ENCODE measurements around the gene CDC16.
A peak's percentile ranks its signal among the peaks of the same experiment; 100 is the strongest.
"Not testable (repeated sequence)": the region's sequence is repeated elsewhere in the genome, so short reads cannot be mapped to it uniquely, and the experiment has no call there.

Gene CDC16

GRCh38 chr13:114228176-114228575, 6.5 kb upstream of the CDC16 start:
- no peak for DNase-seq

DNA sequence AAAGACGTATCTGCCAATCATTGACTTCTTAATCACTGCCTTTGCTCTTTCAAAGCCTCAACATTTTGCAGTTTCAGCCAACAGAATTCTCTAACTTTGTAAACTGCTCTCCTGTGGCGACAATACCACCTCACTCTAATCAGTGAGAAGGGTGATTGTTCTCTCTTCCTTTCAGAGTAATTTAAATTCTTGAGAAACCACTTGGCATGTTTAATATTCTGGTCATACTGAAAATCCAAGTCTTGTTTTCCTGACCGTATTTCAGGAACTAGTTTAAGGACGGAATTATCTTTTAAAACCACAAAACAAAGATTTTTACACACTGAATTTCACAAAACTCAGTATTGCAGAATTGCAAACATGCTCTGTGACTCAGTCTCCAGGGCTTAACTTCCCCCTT, 5.2 kb upstream of the CDC16 start:
- DNase-seq, result no peak

- peak; percentile 26 for DNase-seq
Measured at GRCh38 chr13:114230117-114230516, 4.6 kb upstream of the CDC16 start.

DNA sequence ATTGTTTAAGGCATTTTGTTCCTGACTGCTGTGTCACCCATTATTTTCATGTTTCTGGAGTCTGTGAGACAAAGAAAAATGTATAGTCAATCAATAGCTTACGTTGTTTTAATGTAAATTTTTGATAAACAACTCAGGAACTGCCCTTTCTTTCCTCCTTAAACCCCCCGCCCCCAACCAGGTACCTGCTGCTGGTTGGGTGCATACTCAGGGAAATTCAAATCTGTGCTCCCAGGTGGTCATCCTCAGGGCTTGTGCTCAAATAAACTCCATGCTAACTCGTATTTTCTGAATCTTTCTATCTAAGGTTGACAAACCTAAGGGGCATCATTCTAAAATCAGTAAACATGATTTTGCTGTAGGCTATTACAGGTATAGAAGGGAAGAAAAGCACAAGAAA, 4.1 kb upstream of the CDC16 start:
- DNase-seq, result no peak

DNA sequence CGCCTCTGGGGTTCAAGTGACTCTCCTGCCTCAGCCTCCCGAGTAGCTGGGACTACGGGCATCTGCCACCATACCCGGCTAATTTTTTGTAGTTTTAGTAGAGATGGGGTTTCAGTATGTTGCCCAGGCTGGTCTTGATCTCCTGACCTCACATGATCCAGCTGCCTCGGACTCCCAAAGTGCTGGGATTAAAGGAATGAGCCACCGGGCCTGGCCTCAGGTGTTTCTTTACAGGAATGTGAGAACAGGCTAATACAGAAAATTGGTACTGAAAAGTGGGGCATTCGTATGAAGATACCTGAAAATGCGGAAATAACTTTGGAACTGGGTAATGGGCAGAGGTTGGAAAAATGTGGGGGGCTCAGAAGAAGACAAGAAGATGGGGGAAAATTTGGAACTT, 2.8 kb upstream of the CDC16 start:
- no peak for DNase-seq

GRCh38 chr13:114234266-114234644, 442 bp upstream of the CDC16 start:
- DNase-seq, result peak; percentile 62

DNA sequence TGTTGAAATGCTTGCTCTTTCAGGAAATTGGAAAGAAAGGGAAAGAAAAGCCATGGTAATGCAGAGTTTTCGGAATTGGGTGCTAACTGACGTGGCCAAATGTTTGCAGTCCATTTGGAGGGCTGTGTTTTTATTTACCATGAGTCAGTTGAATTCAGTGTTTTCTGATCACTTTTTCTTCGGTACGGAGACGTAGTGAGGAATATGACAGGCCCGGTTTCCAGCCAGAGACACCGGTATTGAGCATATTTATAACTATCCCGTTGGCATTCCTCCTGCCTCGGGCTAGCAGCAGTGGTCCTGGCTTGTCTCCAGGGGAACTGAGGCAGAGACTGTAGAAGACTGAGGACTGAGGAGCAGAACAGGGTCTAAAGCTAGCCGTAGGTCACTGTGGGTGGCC, 1.0 kb downstream of the CDC16 start:
- peak; percentile 15 for DNase-seq

DNA sequence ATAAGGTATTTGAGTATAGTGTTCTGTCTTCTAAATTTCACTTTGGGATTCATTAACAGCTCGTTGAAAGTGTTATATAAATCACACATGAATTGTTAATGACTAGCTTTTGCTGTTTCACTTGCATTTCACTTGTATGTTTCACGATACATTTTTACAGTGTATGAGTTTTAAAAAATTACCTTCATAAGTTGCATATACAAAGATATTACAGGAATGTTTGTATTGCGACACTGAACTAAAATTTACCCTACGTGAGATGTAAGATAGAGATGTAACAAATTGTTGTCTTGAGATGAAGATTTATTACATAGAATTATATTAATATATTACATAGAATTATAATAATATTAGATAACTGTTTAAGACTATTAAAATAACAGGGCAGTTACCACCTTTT, 1.5 kb downstream of the CDC16 start:
- DNase-seq, result no peak

DNA sequence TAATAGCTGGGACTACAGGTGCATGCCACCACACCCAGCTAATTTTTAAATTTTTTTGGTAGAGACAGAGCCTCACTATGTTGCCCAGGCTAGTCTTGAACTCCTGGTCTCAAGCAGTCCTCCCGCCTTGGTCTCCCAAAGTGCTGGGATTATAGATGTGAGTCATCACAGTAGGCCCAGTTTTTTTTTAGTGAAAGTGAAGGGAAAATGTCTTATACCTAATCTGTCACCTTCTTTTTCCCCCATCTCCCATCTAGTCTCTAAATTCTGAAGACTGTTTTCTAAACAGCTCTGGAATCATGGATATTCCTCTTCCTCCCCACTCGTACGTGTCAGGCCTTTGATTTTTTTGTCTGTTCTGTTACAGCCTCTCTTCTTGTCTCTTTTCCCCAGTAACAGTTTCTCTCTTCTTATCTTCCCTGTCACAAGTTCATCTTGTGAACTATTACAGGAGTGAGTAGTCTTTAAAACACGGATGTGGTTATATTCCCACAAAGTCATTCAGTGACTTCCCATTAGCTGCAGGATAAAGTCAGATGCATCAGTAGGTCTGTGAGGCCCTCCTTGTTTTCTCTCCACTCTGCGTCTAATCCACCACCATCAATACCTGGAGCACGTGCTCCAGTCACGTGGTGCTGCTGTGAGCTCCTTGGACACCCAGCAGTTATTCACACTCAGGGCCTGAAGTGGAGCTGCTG, 2.9 kb downstream of the CDC16 start:
- DNase-seq, result peak; percentile 27

- DNase-seq, result no peak
Measured at GRCh38 chr13:114241918-114242317, 7.2 kb downstream of the CDC16 start.

- no peak for DNase-seq
Measured at GRCh38 chr13:114243971-114244370, 9.3 kb downstream of the CDC16 start.

GRCh38 chr13:114244637-114245036, 9.9 kb downstream of the CDC16 start:
- no peak for DNase-seq

DNA sequence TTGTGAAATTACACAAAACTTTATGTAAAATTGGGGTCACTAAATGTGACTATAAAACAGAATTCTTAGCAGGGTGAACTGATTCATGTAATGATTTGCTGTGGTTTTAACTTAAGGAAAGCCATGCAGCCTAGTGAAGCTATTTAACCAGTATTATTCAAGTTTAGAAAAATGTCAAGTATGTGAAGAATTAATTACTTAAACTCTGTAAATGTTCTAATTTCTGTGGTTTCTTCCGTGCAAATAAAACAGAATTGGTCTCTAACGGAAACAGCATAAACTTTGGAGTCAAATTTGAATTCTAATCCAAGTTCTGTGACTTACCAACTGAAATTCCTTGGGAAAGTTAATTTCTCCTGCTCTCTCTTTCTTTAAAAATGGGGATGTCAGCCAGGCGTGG, 13.3 kb downstream of the CDC16 start:
- no peak for DNase-seq

- no peak for DNase-seq
Measured at GRCh38 chr13:114249077-114249476, 14.4 kb downstream of the CDC16 start.

- DNase-seq, result peak; percentile 47
Measured at GRCh38 chr13:114251639-114252440, 17.1 kb downstream of the CDC16 start.

DNA sequence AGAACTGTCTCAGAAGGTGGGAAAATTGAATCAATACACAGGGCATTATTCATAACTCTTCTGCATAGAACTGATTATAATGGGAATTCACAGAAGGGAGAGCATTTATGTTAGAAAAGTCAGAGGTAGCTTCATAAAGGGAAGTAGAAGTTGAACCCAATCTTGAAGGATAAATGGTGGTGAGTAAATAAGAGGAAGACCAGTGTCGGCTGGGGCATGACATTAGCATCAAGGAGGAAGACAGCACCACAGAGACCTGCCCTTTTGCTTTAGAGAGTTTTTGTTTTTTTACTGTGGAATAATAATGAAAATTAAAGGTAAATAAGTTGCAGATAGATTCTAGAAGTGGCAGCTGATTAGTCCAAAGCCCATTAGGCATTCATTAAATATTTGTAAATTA, 21.9 kb downstream of the CDC16 start:
- no peak for DNase-seq

- no peak for DNase-seq
Measured at GRCh38 chr13:114257014-114257413, 22.3 kb downstream of the CDC16 start.

GRCh38 chr13:114258589-114258988, 23.9 kb downstream of the CDC16 start:
- DNase-seq, result no peak

DNA sequence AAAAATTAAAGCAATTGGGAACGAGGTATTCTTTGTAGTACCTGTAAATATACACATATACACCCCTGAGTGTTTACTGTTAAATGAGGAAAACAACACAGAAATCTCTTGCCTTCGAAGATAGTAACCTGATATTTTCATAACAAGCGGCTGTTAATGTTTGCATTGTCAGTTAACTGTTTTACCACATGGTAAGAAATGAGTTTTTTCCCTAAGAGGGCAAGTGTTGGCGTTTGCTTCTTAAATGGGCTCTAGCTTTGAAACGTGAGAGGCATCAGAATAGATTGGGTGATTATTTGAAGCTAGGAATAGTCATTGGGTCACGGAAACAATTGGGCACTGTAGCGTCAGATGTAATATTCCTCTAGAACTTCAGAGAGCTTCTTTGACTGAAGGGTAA, 24.7 kb downstream of the CDC16 start:
- DNase-seq, result no peak

- no peak for DNase-seq
Measured at GRCh38 chr13:114259974-114260373, 25.3 kb downstream of the CDC16 start.

- DNase-seq, result no peak
Measured at GRCh38 chr13:114260814-114261213, 26.1 kb downstream of the CDC16 start.

GRCh38 chr13:114261328-114261965, 26.8 kb downstream of the CDC16 start:
- no peak for DNase-seq

DNA sequence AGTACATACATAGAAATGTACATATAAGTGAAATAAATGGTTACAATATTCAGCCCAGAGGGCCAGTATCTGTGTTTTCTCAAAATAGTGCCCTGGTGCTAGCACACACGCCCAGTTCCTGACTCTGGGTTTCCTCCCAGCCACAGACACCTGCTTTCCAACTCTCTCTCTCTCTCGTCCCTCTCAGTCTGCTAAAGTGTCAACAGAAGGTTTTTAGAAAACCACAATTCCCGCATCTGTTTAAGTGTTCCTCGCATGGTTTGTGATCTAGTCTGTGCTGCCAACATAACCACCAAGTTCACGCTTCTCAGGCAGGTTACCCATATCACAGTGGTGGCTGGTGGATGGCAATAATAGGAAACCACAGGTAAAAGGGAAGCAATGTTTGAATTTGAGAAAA, 28.9 kb downstream of the CDC16 start:
- DNase-seq, result no peak

DNA sequence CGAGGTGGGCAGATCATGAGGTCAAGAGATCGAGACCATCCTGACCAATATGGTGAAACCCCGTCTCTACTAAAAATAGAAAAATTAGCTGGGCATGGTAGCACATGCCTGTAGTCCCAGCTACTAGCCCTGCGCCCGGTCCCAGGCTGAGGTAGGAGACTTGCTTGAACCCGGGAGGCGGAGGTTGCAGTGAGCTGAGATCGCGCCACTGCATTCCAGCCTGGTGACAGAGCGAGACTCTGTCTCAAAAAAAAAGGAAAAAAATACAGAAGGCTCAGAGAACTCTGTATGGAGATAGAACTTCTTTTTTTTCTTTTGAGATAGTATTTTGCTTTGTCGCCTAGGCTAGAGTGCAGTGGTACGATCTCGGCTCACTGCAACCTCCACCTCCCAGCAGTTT, 29.6 kb downstream of the CDC16 start:
- DNase-seq, result not testable (repeated sequence)

All from OCI-M1 (cell line).